Keratinocyte (primary cell): Measurements from ENCODE around the gene TGFB1I1. TPM values are rescaled to one million over a fixed set of nuclear protein-coding genes. Genes with fewer than 3 reads are reported as not detected.
"Not testable (repeated sequence)": the region's sequence is repeated elsewhere in the genome, so short reads cannot be mapped to it uniquely, and the experiment has no call there.

ENCODE experiments used
- DNase-seq: peaks from one replicate; pipeline ENCODE4 v3.0.0-alpha.2; 2011; ENCODE audit warnings: low read depth, missing footprints, low spot score
- FAIRE-seq: peaks from 2 replicates; lab custom pipeline; 2011; peaks lifted over from hg19 to GRCh38; lab: Jason Lieb, UNC
- H2AFZ ChIP-seq: 2 replicates; pipeline ENCODE4 v1.6.0; 2012; ENCODE audit warnings: low read length, control low read depth, inconsistent platforms; ENCODE audit not compliant: control insufficient read depth
- H3K27ac ChIP-seq: 2 replicates; pipeline ENCODE4 v1.5.1; 2011; ENCODE audit warnings: low read length; ENCODE audit not compliant: control insufficient read depth, insufficient read depth
- H3K27me3 ChIP-seq: 3 replicates; pipeline ENCODE4 v1.6.0; 2011; ENCODE audit warnings: low read length; ENCODE audit not compliant: control insufficient read depth, insufficient read depth; ENCODE audit errors: extremely low read depth
- H3K36me3 ChIP-seq, 2 experiments: 2 replicates in 1 of 2; 3 replicates in 1 of 2; pipeline ENCODE4 v1.5.1; 2011; ENCODE audit warnings: low read length in 2 of 2, mild to moderate bottlenecking in 1 of 2; ENCODE audit not compliant: control insufficient read depth in 2 of 2, insufficient read depth in 2 of 2; ENCODE audit errors: extremely low read depth in 1 of 2
- H3K4me1 ChIP-seq: 3 replicates; pipeline ENCODE4 v1.5.1; 2011; ENCODE audit warnings: low read length; ENCODE audit not compliant: control insufficient read depth, insufficient read depth; ENCODE audit errors: extremely low read depth
- H3K4me2 ChIP-seq: 3 replicates; pipeline ENCODE4 v1.6.0; 2011; ENCODE audit warnings: low read depth, low read length; ENCODE audit not compliant: control insufficient read depth, insufficient read depth; ENCODE audit errors: extremely low read depth
- H3K4me3 ChIP-seq, 3 experiments: fragments of 200-600 bp in 1 of 3; sonication (generic) in 1 of 3; 2 replicates in 2 of 3; 3 replicates in 1 of 3; pipeline ENCODE4 v1.5.1; 2011 to 2016; ENCODE audit warnings: low read length in 3 of 3, mild to moderate bottlenecking in 3 of 3, control low read depth in 2 of 3, inconsistent platforms in 1 of 3, low read depth in 1 of 3, mixed read lengths in 1 of 3, mixed run types in 1 of 3, moderate library complexity in 1 of 3; ENCODE audit not compliant: control insufficient read depth in 2 of 3, insufficient read depth in 2 of 3; ENCODE audit errors: extremely low read depth in 1 of 3
- H3K79me2 ChIP-seq: 2 replicates; pipeline ENCODE4 v1.6.0; 2012; ENCODE audit warnings: low read length; ENCODE audit not compliant: control insufficient read depth, insufficient read depth
- H3K9ac ChIP-seq: 3 replicates; pipeline ENCODE4 v1.6.0; 2011; ENCODE audit warnings: low read length; ENCODE audit not compliant: control insufficient read depth, insufficient read depth; ENCODE audit errors: extremely low read depth
- H3K9me1 ChIP-seq: 3 replicates; pipeline ENCODE4 v1.6.0; 2011; ENCODE audit warnings: low read length; ENCODE audit not compliant: control insufficient read depth, insufficient read depth; ENCODE audit errors: extremely low read depth
- H3K9me3 ChIP-seq: 2 replicates; pipeline ENCODE4 v1.5.1; 2012; ENCODE audit warnings: low read depth, low read length; ENCODE audit not compliant: control insufficient read depth
- H4K20me1 ChIP-seq: 3 replicates; pipeline ENCODE4 v1.6.0; 2011; ENCODE audit warnings: low read length; ENCODE audit not compliant: control insufficient read depth, insufficient read depth; ENCODE audit errors: extremely low read depth
- EZH2 ChIP-seq: IDR thresholded peaks from one replicate; pipeline ENCODE4 v1.6.1; 2012; ENCODE audit warnings: inconsistent platforms, mild to moderate bottlenecking, low read length, moderate library complexity
- dilution Hi-C: fragments of 300-500 bp; cut with MboI; formaldehyde crosslinking; loops from one replicate; pipeline ENCODE4 v1.7.0; 2020; ENCODE audit warnings: low sequenced_read_pairs; ENCODE audit not compliant: extremely low pct_ligation_motif_present
- polyA plus RNA-seq, 5 experiments: library from polyadenylated mRNA; depleted of rRNA in 3 of 5; stranded (reverse) in 3 of 5; stranded (forward) in 1 of 5; unstranded in 1 of 5; fragments of >200 nt; gene quantifications; 1 replicate in 1 of 5; 2 replicates in 3 of 5; 3 replicates in 1 of 5; pipeline versions ENCODE4 v1.2.1 to v1.2.3, GENCODE V29; 2011 to 2012; ENCODE audit warnings: missing spikeins in 2 of 5, low read depth in 1 of 5, low replicate concordance in 1 of 5
- TF ChIP-seq, protein P1 (sequence below), 3 experiments: IDR thresholded peaks in 1 of 3; conservative IDR thresholded peaks in 1 of 3; optimal IDR thresholded peaks in 1 of 3; 2 replicates in 2 of 3; 3 replicates in 1 of 3; pipeline versions ENCODE3 to v1.5.1; 2011; ENCODE audit warnings: low read length in 3 of 3, mild to moderate bottlenecking in 3 of 3, moderate library complexity in 2 of 3, control low read depth in 1 of 3, inconsistent platforms in 1 of 3; ENCODE audit not compliant: insufficient read depth in 2 of 3; ENCODE audit errors: extremely low read depth in 1 of 3

TGFB1I1 gene
- polyA plus RNA-seq, 1 donor (not counting 4 experiments of a cell fraction or from before 2014, with no cell fraction given): 3.7 TPM

GRCh38 chr16:31522071-31522470 lies 50.1 kb downstream of the TGFB1I1 start:
- no peaks in the 10 kb centered on the region for H4K20me1 ChIP-seq
- H3K9me1 ChIP-seq: no peaks in the 10 kb centered on the region
- H3K9me3 ChIP-seq: no peaks in the 10 kb centered on the region
- H3K27ac ChIP-seq: no peak overlapping the region
- no peak overlapping the region for H2AFZ ChIP-seq
- no peak overlapping the region for H3K9ac ChIP-seq
- H3K4me3 ChIP-seq: no peak overlapping the region
- no peaks in the 10 kb centered on the region for H3K36me3 ChIP-seq
- no peak overlapping the region for H3K4me2 ChIP-seq
- FAIRE-seq (no peak), DNase-seq (no peak)
- no peaks in the 10 kb centered on the region for H3K4me1 ChIP-seq
- no peak for TF ChIP-seq EZH2
- TF ChIP-seq, protein P1, sequence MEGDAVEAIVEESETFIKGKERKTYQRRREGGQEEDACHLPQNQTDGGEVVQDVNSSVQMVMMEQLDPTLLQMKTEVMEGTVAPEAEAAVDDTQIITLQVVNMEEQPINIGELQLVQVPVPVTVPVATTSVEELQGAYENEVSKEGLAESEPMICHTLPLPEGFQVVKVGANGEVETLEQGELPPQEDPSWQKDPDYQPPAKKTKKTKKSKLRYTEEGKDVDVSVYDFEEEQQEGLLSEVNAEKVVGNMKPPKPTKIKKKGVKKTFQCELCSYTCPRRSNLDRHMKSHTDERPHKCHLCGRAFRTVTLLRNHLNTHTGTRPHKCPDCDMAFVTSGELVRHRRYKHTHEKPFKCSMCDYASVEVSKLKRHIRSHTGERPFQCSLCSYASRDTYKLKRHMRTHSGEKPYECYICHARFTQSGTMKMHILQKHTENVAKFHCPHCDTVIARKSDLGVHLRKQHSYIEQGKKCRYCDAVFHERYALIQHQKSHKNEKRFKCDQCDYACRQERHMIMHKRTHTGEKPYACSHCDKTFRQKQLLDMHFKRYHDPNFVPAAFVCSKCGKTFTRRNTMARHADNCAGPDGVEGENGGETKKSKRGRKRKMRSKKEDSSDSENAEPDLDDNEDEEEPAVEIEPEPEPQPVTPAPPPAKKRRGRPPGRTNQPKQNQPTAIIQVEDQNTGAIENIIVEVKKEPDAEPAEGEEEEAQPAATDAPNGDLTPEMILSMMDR (optimal IDR thresholded peaks at IDR 0.05 in 1 of 3, IDR thresholded peaks at IDR 0.05 in 1 of 3, conservative IDR thresholded peaks at IDR 0.05 in 1 of 3; ENCODE audit: extremely low read depth in 1 of 3, insufficient read depth in 2 of 3, low read length in 3 of 3): no peak
- dilution Hi-C loops: no loop called here
- H3K27me3 ChIP-seq: no peaks in the 10 kb centered on the region
- H3K79me2 ChIP-seq: no peaks in the 10 kb centered on the region

GRCh38 chr16:31523768-31524167 lies 51.8 kb downstream of the TGFB1I1 start:
- H3K27me3 ChIP-seq: peaks cover 11% of the 10 kb centered on the region
- H3K4me2 ChIP-seq, H4K20me1 ChIP-seq, H2AFZ ChIP-seq, H3K79me2 ChIP-seq, H3K9me3 ChIP-seq, FAIRE-seq, H3K27ac ChIP-seq, H3K9ac ChIP-seq, H3K4me1 ChIP-seq, H3K9me1 ChIP-seq, dilution Hi-C loops, H3K36me3 ChIP-seq, DNase-seq, H3K4me3 ChIP-seq: not testable (repeated sequence)

GRCh38 chr16:31525113-31525512 lies 53.2 kb downstream of the TGFB1I1 start:
- TF ChIP-seq, protein P1 (optimal IDR thresholded peaks at IDR 0.05 in 1 of 3, IDR thresholded peaks at IDR 0.05 in 1 of 3, conservative IDR thresholded peaks at IDR 0.05 in 1 of 3; ENCODE audit: extremely low read depth in 1 of 3, insufficient read depth in 2 of 3, low read length in 3 of 3): no peak
- TF ChIP-seq EZH2: no peak
- H3K27ac ChIP-seq: no peak overlapping the region
- no peaks in the 10 kb centered on the region for H3K9me3 ChIP-seq
- no peak overlapping the region for H3K4me2 ChIP-seq
- H3K27me3 ChIP-seq: peaks cover 23% of the 10 kb centered on the region
- no peaks in the 10 kb centered on the region for H3K79me2 ChIP-seq
- dilution Hi-C loops: no loop called here
- H4K20me1 ChIP-seq: no peaks in the 10 kb centered on the region
- no peaks in the 10 kb centered on the region for H3K9me1 ChIP-seq
- no peaks in the 10 kb centered on the region for H3K4me1 ChIP-seq
- H2AFZ ChIP-seq: no peak overlapping the region
- DNase-seq (no peak), FAIRE-seq (no peak)
- H3K36me3 ChIP-seq: no peaks in the 10 kb centered on the region
- no peak overlapping the region for H3K4me3 ChIP-seq
- no peak overlapping the region for H3K9ac ChIP-seq
